DMS 273 treated with DMSO at 0.1 percent for 48 hours (cell line): Measurements from ENCODE around the gene FAM204A.

Experiments
- DNase-seq: peaks from one replicate; lab custom pipeline; 2025; lab: John Stamatoyannopoulos, UW

The FAM204A gene

GRCh38 chr10:118277871-118278270 lies 64.3 kb downstream of the FAM204A start:
- DNase-seq, result no peak

GRCh38 chr10:118276727-118277126 lies 65.4 kb downstream of the FAM204A start:
- DNase-seq, result no peak

GRCh38 chr10:118276204-118276603 lies 65.9 kb downstream of the FAM204A start:
- no peak for DNase-seq

GRCh38 chr10:118273662-118274061 lies 68.5 kb downstream of the FAM204A start:
- DNase-seq, result no peak

GRCh38 chr10:118272767-118273166 lies 69.4 kb downstream of the FAM204A start:
- DNase-seq, result no peak

GRCh38 chr10:118272149-118272721 lies 69.9 kb downstream of the FAM204A start:
- DNase-seq, result no peak

GRCh38 chr10:118271671-118272070 lies 70.5 kb downstream of the FAM204A start:
- no peak for DNase-seq

GRCh38 chr10:118266098-118266748 lies 75.9 kb downstream of the FAM204A start:
- no peak for DNase-seq

GRCh38 chr10:118264838-118265470 lies 77.2 kb downstream of the FAM204A start:
- DNase-seq, result no peak

- no peak for DNase-seq
Observed at GRCh38 chr10:118264252-118264651, 77.9 kb downstream of the FAM204A start.

- no peak for DNase-seq
Observed at GRCh38 chr10:118262538-118262937, 79.6 kb downstream of the FAM204A start.

- no peak for DNase-seq
Observed at GRCh38 chr10:118259288-118259906, 82.7 kb downstream of the FAM204A start.

GRCh38 chr10:118258285-118258684 lies 83.8 kb downstream of the FAM204A start:
- DNase-seq, result no peak

- DNase-seq, result no peak
Observed at GRCh38 chr10:118256825-118257570, 85.1 kb downstream of the FAM204A start.

- no peak for DNase-seq
Observed at GRCh38 chr10:118256209-118256608, 85.9 kb downstream of the FAM204A start.

GRCh38 chr10:118255355-118255754 lies 86.8 kb downstream of the FAM204A start:
- no peak for DNase-seq

- DNase-seq, result no peak
Observed at GRCh38 chr10:118254654-118255053, 87.5 kb downstream of the FAM204A start.

GRCh38 chr10:118253397-118253796 lies 88.7 kb downstream of the FAM204A start:
- DNase-seq, result no peak

GRCh38 chr10:118251791-118252190 lies 90.3 kb downstream of the FAM204A start:
- no peak for DNase-seq

GRCh38 chr10:118249714-118250113 lies 92.4 kb downstream of the FAM204A start:
- no peak for DNase-seq
